H1 (cell line): ENCODE measurements around the gene PRPF40B. TPM values are rescaled to one million over a fixed set of nuclear protein-coding genes. Genes with fewer than 3 reads are reported as not detected.
A peak's percentile ranks its signal among the peaks of the same experiment; 100 is the strongest.

Experiments used
- CTCF ChIA-PET: fragments of 300-600 bp; sonication (Branson Sonifier 250); formaldehyde crosslinking; loops from one replicate; lab custom pipeline; 2021; ENCODE audit not compliant: partially characterized antibody; lab: Charles Lee
- POLR2A ChIA-PET: fragments of 300-600 bp; sonication (Branson Sonifier 250); formaldehyde crosslinking; loops from one replicate; lab custom pipeline; 2021; ENCODE audit warnings: inconsistent platforms; ENCODE audit not compliant: partially characterized antibody; lab: Charles Lee
- DNase-seq, 2 experiments: peaks; one replicate each; pipeline versions ENCODE4 v3.0.0 to v3.0.0-alpha.2; 2010 to 2022; ENCODE audit warnings: low spot score in 2 of 2, low read depth in 1 of 2, mixed read lengths in 1 of 2
- FAIRE-seq: peaks from 2 replicates; lab custom pipeline; 2011; peaks lifted over from hg19 to GRCh38; lab: Jason Lieb, UNC
- H2AFZ ChIP-seq: 2 replicates; pipeline ENCODE4 v1.8.1; 2012; ENCODE audit warnings: low read length, inconsistent platforms
- H2AK5ac ChIP-seq: 2 replicates; pipeline ENCODE4 v1.6.1; 2013; ENCODE audit warnings: low read depth, low read length
- H2BK120ac ChIP-seq: replicated peaks from 2 replicates; pipeline ENCODE3; 2013; ENCODE audit warnings: low read depth, low read length, inconsistent platforms
- H2BK12ac ChIP-seq: 2 replicates; pipeline ENCODE4 v1.6.1; 2013; ENCODE audit warnings: low read depth, low read length
- H2BK15ac ChIP-seq: 2 replicates; pipeline ENCODE4 v1.6.1; 2013; ENCODE audit warnings: low read length
- H2BK20ac ChIP-seq: 2 replicates; pipeline ENCODE4 v1.6.1; 2013; ENCODE audit warnings: low read length
- H2BK5ac ChIP-seq: 2 replicates; pipeline ENCODE4 v1.6.1; 2013; ENCODE audit warnings: low read depth, low read length
- H3K14ac ChIP-seq: 2 replicates; pipeline ENCODE4 v1.6.1; 2013; ENCODE audit warnings: inconsistent platforms; ENCODE audit not compliant: insufficient read length
- H3K18ac ChIP-seq: 2 replicates; pipeline ENCODE4 v1.6.1; 2013; ENCODE audit warnings: low read length; ENCODE audit errors: extremely low read depth
- H3K23ac ChIP-seq: 2 replicates; pipeline ENCODE4 v1.6.1; 2013; ENCODE audit warnings: inconsistent platforms; ENCODE audit not compliant: insufficient read length
- H3K23me2 ChIP-seq: 2 replicates; pipeline ENCODE4 v1.6.1; 2013; ENCODE audit warnings: low read depth, low read length
- H3K27ac ChIP-seq: 2 replicates; pipeline ENCODE4 v1.6.1; 2011; ENCODE audit warnings: low read depth, low read length, inconsistent platforms
- H3K27me3 ChIP-seq, 4 experiments: replicated peaks in 1 of 4; 1 replicate in 1 of 4; 2 replicates in 3 of 4; pipeline versions ENCODE4 v1.6.1 to v1.8.1; 2011 to 2013; ENCODE audit warnings: low read length in 3 of 4, mild to moderate bottlenecking in 3 of 4, inconsistent platforms in 2 of 4, mixed read lengths in 2 of 4, moderate library complexity in 1 of 4; ENCODE audit not compliant: control insufficient read depth in 3 of 4, insufficient read depth in 3 of 4; ENCODE audit errors: extremely low read depth in 1 of 4
- H3K36me3 ChIP-seq, 4 experiments: 2 replicates each; pipeline versions ENCODE4 v1.6.1 to v1.8.1; 2011 to 2013; ENCODE audit warnings: mild to moderate bottlenecking in 4 of 4, low read length in 3 of 4, moderate library complexity in 2 of 4, control low read depth in 1 of 4, inconsistent platforms in 1 of 4; ENCODE audit not compliant: insufficient read depth in 4 of 4, control insufficient read depth in 2 of 4
- H3K4ac ChIP-seq: replicated peaks from 2 replicates; pipeline ENCODE3; 2013; ENCODE audit warnings: low read length, low read depth, mixed read lengths, inconsistent platforms; ENCODE audit not compliant: insufficient read length
- H3K4me1 ChIP-seq, 4 experiments: replicated peaks in 1 of 4; 1 replicate in 1 of 4; 2 replicates in 3 of 4; pipeline versions ENCODE4 v1.6.1 to v1.8.1; 2011 to 2013; ENCODE audit warnings: low read length in 3 of 4, inconsistent platforms in 2 of 4, mixed read lengths in 1 of 4; ENCODE audit not compliant: insufficient read depth in 4 of 4, control insufficient read depth in 3 of 4
- H3K4me2 ChIP-seq, 2 experiments: 2 replicates each; pipeline versions ENCODE4 v1.6.1 to v1.8.1; 2011 to 2013; ENCODE audit warnings: low read depth in 2 of 2, low read length in 2 of 2, control low read depth in 1 of 2, inconsistent platforms in 1 of 2, mild to moderate bottlenecking in 1 of 2; ENCODE audit not compliant: insufficient read depth in 1 of 2
- H3K4me3 ChIP-seq, 4 experiments: fragments of 200-600, 300-600 bp in 1 of 4; sonication (generic), shearing (Covaris generic), sonication (Bioruptor Twin) in 1 of 4; 2 replicates each; pipeline versions ENCODE4 v1.5.1 to v1.8.1; 2011 to 2016; ENCODE audit warnings: low read length in 4 of 4, low read depth in 3 of 4, control low read depth in 2 of 4, inconsistent platforms in 2 of 4, mild to moderate bottlenecking in 2 of 4, mixed read lengths in 1 of 4, moderate library complexity in 1 of 4; ENCODE audit not compliant: insufficient read depth in 2 of 4; ENCODE audit errors: extremely low read depth in 1 of 4
- H3K56ac ChIP-seq: replicated peaks from 2 replicates; pipeline ENCODE3; 2013; ENCODE audit warnings: low read depth, mild to moderate bottlenecking, mixed read lengths, low read length, inconsistent platforms; ENCODE audit not compliant: insufficient read length
- H3K79me1 ChIP-seq: 2 replicates; pipeline ENCODE4 v1.6.1; 2013; ENCODE audit warnings: low read depth, low read length, control low read depth
- H3K79me2 ChIP-seq, 2 experiments: 2 replicates each; pipeline versions ENCODE4 v1.6.1 to v1.8.1; 2012 to 2013; ENCODE audit warnings: low read length in 2 of 2, mild to moderate bottlenecking in 2 of 2, inconsistent platforms in 1 of 2; ENCODE audit not compliant: insufficient read depth in 2 of 2, control insufficient read depth in 1 of 2
- H3K9ac ChIP-seq, 4 experiments: replicated peaks in 1 of 4; 1 replicate in 1 of 4; 2 replicates in 3 of 4; pipeline versions ENCODE4 v1.6.1 to v1.8.1; 2011 to 2013; ENCODE audit warnings: low read depth in 3 of 4, low read length in 3 of 4, control low read depth in 2 of 4, mild to moderate bottlenecking in 2 of 4, moderate library complexity in 2 of 4, inconsistent platforms in 1 of 4; ENCODE audit errors: extremely low read depth in 1 of 4
- H3K9me3 ChIP-seq, 2 experiments: 2 replicates each; pipeline versions ENCODE4 v1.6.1 to v1.8.1; 2012 to 2013; ENCODE audit warnings: mild to moderate bottlenecking in 2 of 2, moderate library complexity in 2 of 2, control low read depth in 1 of 2, inconsistent platforms in 1 of 2, low read depth in 1 of 2, low read length in 1 of 2, mixed read lengths in 1 of 2; ENCODE audit not compliant: insufficient read depth in 2 of 2
- H4K20me1 ChIP-seq, 2 experiments: replicated peaks in 1 of 2; 2 replicates each; pipeline versions ENCODE3 to v1.8.1; 2011 to 2013; ENCODE audit warnings: inconsistent platforms in 2 of 2, low read length in 2 of 2, mild to moderate bottlenecking in 1 of 2; ENCODE audit not compliant: insufficient read depth in 2 of 2, control insufficient read depth in 1 of 2
- H4K5ac ChIP-seq: 2 replicates; pipeline ENCODE4 v1.6.1; 2013; ENCODE audit warnings: low read length, low read depth, mixed read lengths, inconsistent platforms; ENCODE audit not compliant: insufficient read length
- H4K8ac ChIP-seq: 2 replicates; pipeline ENCODE4 v1.8.0; 2013; ENCODE audit warnings: mild to moderate bottlenecking, moderate library complexity, low read length, inconsistent platforms; ENCODE audit not compliant: insufficient read depth; ENCODE audit errors: extremely low read depth
- H4K91ac ChIP-seq: replicated peaks from 2 replicates; pipeline ENCODE3; 2013; ENCODE audit warnings: low read length, mixed read lengths, inconsistent platforms; ENCODE audit not compliant: insufficient read length
- ASH2L ChIP-seq: fragments of 200-600, 300-600 bp; sonication (generic); IDR thresholded peaks from one replicate; pipeline ENCODE4 v1.7.1; 2017; ENCODE audit warnings: low read length
- BCL11A ChIP-seq, 2 experiments: IDR thresholded peaks; one replicate each; pipeline ENCODE4 v1.6.1; 2011; ENCODE audit warnings: low read depth in 2 of 2, low read length in 2 of 2, mild to moderate bottlenecking in 2 of 2
- BRCA1 ChIP-seq: IDR thresholded peaks from 2 replicates; pipeline ENCODE4 v1.6.1; 2012; ENCODE audit warnings: low read depth, low read length, improper control_type of control experiment
- CTBP2 ChIP-seq: IDR thresholded peaks from 2 replicates; pipeline ENCODE4 v1.7.0; 2011; ENCODE audit warnings: borderline replicate concordance, mild to moderate bottlenecking, moderate library complexity, mixed read lengths, low read length; ENCODE audit not compliant: insufficient read depth, insufficient read length
- NANOG ChIP-seq: IDR thresholded peaks from 2 replicates; pipeline ENCODE4 v1.6.1; 2011; ENCODE audit warnings: low read length, low read depth, mild to moderate bottlenecking, inconsistent platforms; ENCODE audit not compliant: insufficient read depth, poor library complexity, severe bottlenecking
- POLR2A ChIP-seq, 2 experiments: IDR thresholded peaks; 1 replicate in 1 of 2; 2 replicates in 1 of 2; pipeline ENCODE4 v1.6.1; 2011; ENCODE audit warnings: low read depth in 2 of 2, low read length in 2 of 2, mild to moderate bottlenecking in 2 of 2; ENCODE audit errors: control extremely low read depth in 1 of 2
- RNF2 ChIP-seq: fragments of 200-900, 300-1000 bp; sonication (generic); IDR thresholded peaks from 2 replicates; pipeline ENCODE4 v1.7.1; 2016; ENCODE audit warnings: borderline replicate concordance, low read depth, mild to moderate bottlenecking, antibody characterized with exemption, low read length; ENCODE audit not compliant: poor library complexity, severe bottlenecking; ENCODE audit errors: missing control alignments
- SP2 ChIP-seq: IDR thresholded peaks from 2 replicates; pipeline ENCODE4 v1.6.1; 2012; ENCODE audit warnings: mild to moderate bottlenecking, low read length, inconsistent platforms
- TBP ChIP-seq: IDR thresholded peaks from 2 replicates; pipeline ENCODE4 v1.6.1; 2011; ENCODE audit warnings: low read depth, low read length, improper control_type of control experiment
- TEAD4 ChIP-seq: IDR thresholded peaks from 2 replicates; pipeline ENCODE4 v1.6.1; 2012; ENCODE audit warnings: low read depth, low read length, inconsistent platforms, mixed read lengths
- WGBS, 2 experiments: shearing (Covaris generic) in 1 of 2; methylation state at CpG; one replicate each; pipeline versions ENCODE4 v1.1.6 to v1.1.7; 2013 to 2015; ENCODE audit warnings: low lambda C conversion rate in 2 of 2, mixed read lengths in 2 of 2, inconsistent platforms in 1 of 2, low coverage in 1 of 2, missing lambda C conversion rate in 1 of 2; ENCODE audit not compliant: insufficient replicate concordance in 2 of 2, insufficient coverage in 1 of 2, insufficient read length in 1 of 2; ENCODE audit errors: extremely low coverage in 1 of 2, missing lambda C conversion rate in 1 of 2; 5-methylcytosine and 5-hydroxymethylcytosine counted together
- polyA plus RNA-seq, 7 experiments: library from polyadenylated mRNA; depleted of rRNA in 3 of 7; stranded (reverse) in 5 of 7; unstranded in 2 of 7; fragments of >200 nt in 5 of 7; fragments of 200-250 nt in 2 of 7; gene quantifications; 1 replicate in 5 of 7; 2 replicates in 1 of 7; 4 replicates in 1 of 7; pipeline versions ENCODE4 v1.2.1 to v1.2.3, GENCODE V29; 2011 to 2013; ENCODE audit warnings: missing spikeins in 2 of 7, mixed read lengths in 2 of 7
- total RNA-seq: library from RNA; stranded (reverse); fragmentation: NEBNext Ultra II Directional; extraction: Animal tissue kit (Norgen Biotek cat#: 25700); gene quantifications from 2 replicates; pipeline ENCODE4 v1.2.1, GENCODE V29; 2021
- TF ChIP-seq, protein P1 (sequence below), 3 experiments: IDR thresholded peaks; 1 replicate in 2 of 3; 2 replicates in 1 of 3; pipeline versions ENCODE4 v1.5.1 to v1.6.1; 2011; ENCODE audit warnings: low read length in 3 of 3, mild to moderate bottlenecking in 3 of 3, inconsistent platforms in 2 of 3, low read depth in 1 of 3, moderate library complexity in 1 of 3; ENCODE audit not compliant: insufficient read depth in 1 of 3; ENCODE audit errors: control extremely low read depth in 1 of 3

Gene PRPF40B
- total and polyA plus RNA-seq, 2 of the 8 experiments (the other 6 are each of a cell fraction or from before 2014, with no cell fraction given) = 14.4 to 24.4 TPM

DNA sequence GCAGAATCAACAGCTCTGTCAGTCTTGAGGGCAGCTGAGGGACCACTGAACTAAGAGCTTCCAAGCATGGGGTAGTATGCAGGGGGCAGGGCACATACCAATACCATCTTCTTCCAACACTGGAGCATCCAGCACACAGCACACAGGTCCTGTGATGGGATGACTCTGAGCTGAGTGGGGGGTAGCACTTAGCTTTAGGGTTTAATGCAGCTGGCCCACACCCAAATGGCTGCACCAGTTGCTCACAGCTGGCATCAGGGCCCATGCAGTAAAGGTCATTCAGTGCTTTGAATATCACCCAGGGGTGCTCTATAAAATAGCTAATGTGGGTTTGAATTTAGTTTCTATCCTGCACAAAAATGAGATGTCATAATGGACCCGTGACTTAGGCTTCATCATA is 19.6 kb upstream of the PRPF40B start:
- H3K79me1 ChIP-seq = no peaks in the 10 kb centered on the region
- H3K9ac ChIP-seq = no peak overlapping the region
- peaks cover 0 to 4% (median 0%) of the 10 kb centered on the region in 4 experiments; a peak in 3 of 7 replicates for H3K27me3 ChIP-seq
- no peak overlapping the region for H3K27ac ChIP-seq
- H3K4me3 ChIP-seq = no peak overlapping the region
- H4K8ac ChIP-seq = no peak overlapping the region
- no peak overlapping the region; the same call in 1 of the 2 replicates for H2BK5ac ChIP-seq
- no peaks in the 10 kb centered on the region for H3K79me2 ChIP-seq
- no peak overlapping the region for H4K91ac ChIP-seq
- H4K20me1 ChIP-seq = no peaks in the 10 kb centered on the region
- no peak overlapping the region for H3K4me2 ChIP-seq
- WGBS, 2 experiments = 73% methylated on average over 1 of the region's 1 CpG; no CpG with 5 or more reads in 1 of the 2 experiments
- ChIA-PET CTCF (interaction anchor here (1.1 to 3.2 kb wide), 7 partner anchors 11 to 256 kb away, joined by 3 to 15 read pairs (median 9); no protein-coding TSS in a partner anchor), POLR2A (interaction anchor here (0.8 to 2.2 kb wide), 3 partner anchors 36 to 138 kb away, joined by 3 to 6 read pairs (median 3); partner anchors contain the start of gene MCRS1)
- no peak overlapping the region for H2BK20ac ChIP-seq
- no peak overlapping the region for H3K23ac ChIP-seq
- H3K23me2 ChIP-seq = no peaks in the 10 kb centered on the region
- H3K36me3 ChIP-seq = no peaks in the 10 kb centered on the region
- H4K5ac ChIP-seq = no peak overlapping the region
- H3K9me3 ChIP-seq = no peaks in the 10 kb centered on the region
- H2BK120ac ChIP-seq = no peak overlapping the region
- H3K18ac ChIP-seq = no peak overlapping the region
- no peak overlapping the region for H2AK5ac ChIP-seq
- H3K4me1 ChIP-seq = no peaks in the 10 kb centered on the region
- FAIRE-seq = no peak
- no peak overlapping the region for H2AFZ ChIP-seq
- no peak for DNase-seq
- no peak overlapping the region for H3K56ac ChIP-seq
- H2BK12ac ChIP-seq = 0 out of 2 replicates have a peak overlapping the region, but pooled peaks have one; percentile 18
- no peak overlapping the region for H2BK15ac ChIP-seq
- H3K4ac ChIP-seq = no peak overlapping the region
- H3K14ac ChIP-seq = no peak overlapping the region
- TF ChIP-seq RNF2 (no peak), BRCA1 (no peak), TBP (no peak), TEAD4 (no peak), CTBP2 (no peak), SP2 (no peak), BCL11A (IDR thresholded peaks at IDR 0.05; ENCODE audit: low read depth in 2 of 2, low read length in 2 of 2) (no peak), ASH2L (no peak), POLR2A (IDR thresholded peaks at IDR 0.05; ENCODE audit: control extremely low read depth in 1 of 2, low read depth in 2 of 2, low read length in 2 of 2) (no peak), NANOG (no peak)
- TF ChIP-seq, protein P1, sequence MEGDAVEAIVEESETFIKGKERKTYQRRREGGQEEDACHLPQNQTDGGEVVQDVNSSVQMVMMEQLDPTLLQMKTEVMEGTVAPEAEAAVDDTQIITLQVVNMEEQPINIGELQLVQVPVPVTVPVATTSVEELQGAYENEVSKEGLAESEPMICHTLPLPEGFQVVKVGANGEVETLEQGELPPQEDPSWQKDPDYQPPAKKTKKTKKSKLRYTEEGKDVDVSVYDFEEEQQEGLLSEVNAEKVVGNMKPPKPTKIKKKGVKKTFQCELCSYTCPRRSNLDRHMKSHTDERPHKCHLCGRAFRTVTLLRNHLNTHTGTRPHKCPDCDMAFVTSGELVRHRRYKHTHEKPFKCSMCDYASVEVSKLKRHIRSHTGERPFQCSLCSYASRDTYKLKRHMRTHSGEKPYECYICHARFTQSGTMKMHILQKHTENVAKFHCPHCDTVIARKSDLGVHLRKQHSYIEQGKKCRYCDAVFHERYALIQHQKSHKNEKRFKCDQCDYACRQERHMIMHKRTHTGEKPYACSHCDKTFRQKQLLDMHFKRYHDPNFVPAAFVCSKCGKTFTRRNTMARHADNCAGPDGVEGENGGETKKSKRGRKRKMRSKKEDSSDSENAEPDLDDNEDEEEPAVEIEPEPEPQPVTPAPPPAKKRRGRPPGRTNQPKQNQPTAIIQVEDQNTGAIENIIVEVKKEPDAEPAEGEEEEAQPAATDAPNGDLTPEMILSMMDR (IDR thresholded peaks at IDR 0.05; ENCODE audit: control extremely low read depth in 1 of 3, insufficient read depth in 1 of 3, low read depth in 1 of 3, low read length in 3 of 3) = no peak
